ENCODE results near the gene EIF5. TPM values are rescaled to one million over a fixed set of nuclear protein-coding genes. Genes with fewer than 3 reads are reported as not detected.

Gene EIF5
- polyA plus RNA-seq, 1 donor (not counting 4 experiments of a cell fraction or from before 2014, with no cell fraction given), result 221 TPM

DNA sequence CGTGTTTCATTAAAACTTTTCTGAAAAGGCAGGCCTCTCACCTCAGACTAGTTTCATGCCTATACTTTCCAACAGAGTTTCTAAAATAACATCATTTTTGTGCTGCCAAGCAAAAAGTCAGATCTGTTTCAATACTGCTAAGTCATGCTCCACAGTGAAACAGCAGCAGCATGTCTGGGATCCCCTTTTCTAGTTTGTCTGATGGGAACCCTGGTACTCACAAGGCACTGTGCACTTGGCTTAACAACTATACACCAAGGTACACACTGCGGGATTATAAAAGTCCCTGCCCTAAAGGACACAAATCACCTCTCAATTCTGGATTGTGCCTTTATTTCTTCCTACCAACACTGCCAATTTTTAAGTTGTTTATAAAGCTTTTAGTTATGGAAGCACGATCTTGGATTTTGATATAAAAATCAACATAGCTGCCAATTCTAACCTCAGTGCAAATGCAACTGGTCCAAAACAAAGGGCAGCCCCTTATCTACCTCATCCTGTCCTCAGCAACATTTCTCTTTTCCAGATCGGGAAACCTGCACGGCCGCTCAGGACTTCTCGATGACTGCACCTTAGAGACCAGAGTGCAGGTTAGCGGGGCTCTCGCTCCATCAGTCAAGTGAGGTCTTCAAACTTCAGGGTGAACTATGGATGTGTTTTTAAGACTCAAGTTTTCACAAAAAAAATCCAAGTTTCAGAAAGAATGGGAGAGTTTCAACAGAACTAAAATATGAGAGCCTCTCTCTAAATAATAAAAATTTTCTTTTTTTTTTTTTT lies 1.7 kb upstream of the EIF5 start:
- H4K20me1 ChIP-seq (ENCODE audit: control insufficient read depth, extremely low read depth, insufficient read depth, low read length), result peaks cover 12% of the 10 kb centered on the region
- peaks cover 36% of the 10 kb centered on the region for H3K79me2 ChIP-seq (ENCODE audit: control insufficient read depth, insufficient read depth, low read length)
- FAIRE-seq (no peak), DNase-seq (ENCODE audit: low read depth, low spot score) (no peak)
- no peaks in the 10 kb centered on the region for H3K9me1 ChIP-seq (ENCODE audit: control insufficient read depth, extremely low read depth, insufficient read depth, low read length)
- peak overlapping the region; percentile 98 for H3K9ac ChIP-seq (ENCODE audit: control insufficient read depth, extremely low read depth, insufficient read depth, low read length)
- peak overlapping the region in 2 of 3 experiments; percentile 56 to 90 for H3K4me3 ChIP-seq (ENCODE audit: control insufficient read depth in 2 of 3, extremely low read depth in 1 of 3, insufficient read depth in 2 of 3, low read depth in 1 of 3, low read length in 3 of 3)
- H3K27ac ChIP-seq (ENCODE audit: control insufficient read depth, insufficient read depth, low read length), result no peak overlapping the region
- peaks cover 17 to 25% of the 10 kb centered on the region in 2 experiments for H3K36me3 ChIP-seq (ENCODE audit: control insufficient read depth in 2 of 2, extremely low read depth in 1 of 2, insufficient read depth in 2 of 2, low read length in 2 of 2)
- no peaks in the 10 kb centered on the region for H3K9me3 ChIP-seq (ENCODE audit: control insufficient read depth, low read depth, low read length)
- dilution Hi-C loops (cut with MboI; ENCODE audit: extremely low pct_ligation_motif_present, low sequenced_read_pairs), result no loop called here
- H3K27me3 ChIP-seq (ENCODE audit: control insufficient read depth, extremely low read depth, insufficient read depth, low read length), result no peaks in the 10 kb centered on the region
- H2AFZ ChIP-seq (ENCODE audit: control insufficient read depth, low read length), result no peak overlapping the region
- peak overlapping the region; percentile 96 for H3K4me2 ChIP-seq (ENCODE audit: control insufficient read depth, extremely low read depth, insufficient read depth, low read depth, low read length)
- TF ChIP-seq EZH2 (IDR thresholded peaks at IDR 0.05; ENCODE audit: low read length), result no peak
- TF ChIP-seq, protein P1, sequence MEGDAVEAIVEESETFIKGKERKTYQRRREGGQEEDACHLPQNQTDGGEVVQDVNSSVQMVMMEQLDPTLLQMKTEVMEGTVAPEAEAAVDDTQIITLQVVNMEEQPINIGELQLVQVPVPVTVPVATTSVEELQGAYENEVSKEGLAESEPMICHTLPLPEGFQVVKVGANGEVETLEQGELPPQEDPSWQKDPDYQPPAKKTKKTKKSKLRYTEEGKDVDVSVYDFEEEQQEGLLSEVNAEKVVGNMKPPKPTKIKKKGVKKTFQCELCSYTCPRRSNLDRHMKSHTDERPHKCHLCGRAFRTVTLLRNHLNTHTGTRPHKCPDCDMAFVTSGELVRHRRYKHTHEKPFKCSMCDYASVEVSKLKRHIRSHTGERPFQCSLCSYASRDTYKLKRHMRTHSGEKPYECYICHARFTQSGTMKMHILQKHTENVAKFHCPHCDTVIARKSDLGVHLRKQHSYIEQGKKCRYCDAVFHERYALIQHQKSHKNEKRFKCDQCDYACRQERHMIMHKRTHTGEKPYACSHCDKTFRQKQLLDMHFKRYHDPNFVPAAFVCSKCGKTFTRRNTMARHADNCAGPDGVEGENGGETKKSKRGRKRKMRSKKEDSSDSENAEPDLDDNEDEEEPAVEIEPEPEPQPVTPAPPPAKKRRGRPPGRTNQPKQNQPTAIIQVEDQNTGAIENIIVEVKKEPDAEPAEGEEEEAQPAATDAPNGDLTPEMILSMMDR (optimal IDR thresholded peaks at IDR 0.05 in 1 of 3, IDR thresholded peaks at IDR 0.05 in 1 of 3, conservative IDR thresholded peaks at IDR 0.05 in 1 of 3; ENCODE audit: extremely low read depth in 1 of 3, insufficient read depth in 2 of 3, low read length in 3 of 3), result no peak
- peaks cover 16% of the 10 kb centered on the region for H3K4me1 ChIP-seq (ENCODE audit: control insufficient read depth, extremely low read depth, insufficient read depth, low read length)

DNA sequence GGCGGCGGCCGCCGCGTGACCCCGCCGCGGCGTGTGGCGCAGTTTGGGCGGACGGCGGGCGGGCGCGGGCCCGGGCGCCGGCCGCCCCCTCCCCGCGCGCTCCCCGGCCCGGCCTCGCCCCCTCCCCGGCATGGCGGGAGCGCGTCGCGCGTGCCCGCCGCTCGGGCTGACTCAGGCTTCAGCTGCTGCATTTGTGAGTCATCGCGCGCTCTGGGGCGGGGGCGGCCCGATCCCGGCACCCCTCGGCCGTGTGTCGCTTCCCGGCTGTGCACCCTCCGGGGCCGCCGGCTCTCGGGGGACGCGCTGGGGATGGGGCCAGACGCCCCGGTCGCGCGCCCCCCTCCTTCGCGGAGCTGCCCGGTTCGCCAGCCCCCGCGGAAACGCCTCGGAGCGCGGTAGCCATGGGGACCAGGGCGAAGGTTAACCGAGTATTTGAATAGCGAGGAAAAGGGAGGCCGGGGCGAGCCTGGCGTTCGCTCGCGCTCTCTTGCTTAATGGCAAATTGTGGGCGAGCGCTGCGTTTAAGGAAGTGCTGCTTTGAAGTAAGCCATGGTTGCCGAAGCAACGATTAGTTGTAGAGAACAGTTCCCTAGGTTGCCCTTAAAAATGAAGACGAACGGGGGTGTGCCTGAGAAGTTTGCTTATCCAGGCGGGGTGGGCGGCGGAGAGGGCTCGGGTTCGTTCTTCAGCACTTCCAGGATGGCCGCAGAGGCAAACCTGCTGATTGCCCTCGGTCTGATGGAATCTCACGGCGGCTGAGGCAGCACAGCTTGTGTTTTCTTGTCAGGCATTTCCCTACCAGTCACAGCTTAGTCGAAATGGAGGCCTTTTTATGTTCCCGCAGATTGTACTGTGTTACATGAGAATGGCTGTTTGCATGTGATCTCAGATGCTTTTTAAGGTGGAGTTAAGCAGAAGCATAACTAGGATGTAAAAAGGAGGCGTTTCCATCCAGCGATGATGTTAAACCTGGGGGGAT lies 896 bp downstream of the EIF5 start:
- H3K9me3 ChIP-seq (ENCODE audit: control insufficient read depth, low read depth, low read length), result no peaks in the 10 kb centered on the region
- H3K9me1 ChIP-seq (ENCODE audit: control insufficient read depth, extremely low read depth, insufficient read depth, low read length), result no peaks in the 10 kb centered on the region
- no peak overlapping the region for H2AFZ ChIP-seq (ENCODE audit: control insufficient read depth, low read length)
- TF ChIP-seq EZH2 (IDR thresholded peaks at IDR 0.05; ENCODE audit: low read length), result no peak
- TF ChIP-seq, protein P1 (optimal IDR thresholded peaks at IDR 0.05 in 1 of 3, IDR thresholded peaks at IDR 0.05 in 1 of 3, conservative IDR thresholded peaks at IDR 0.05 in 1 of 3; ENCODE audit: extremely low read depth in 1 of 3, insufficient read depth in 2 of 3, low read length in 3 of 3), result no peak
- peaks cover 24% of the 10 kb centered on the region for H4K20me1 ChIP-seq (ENCODE audit: control insufficient read depth, extremely low read depth, insufficient read depth, low read length)
- H3K9ac ChIP-seq (ENCODE audit: control insufficient read depth, extremely low read depth, insufficient read depth, low read length), result peak overlapping the region; percentile 98
- DNase-seq (ENCODE audit: low read depth, low spot score) (no peak), FAIRE-seq (no peak)
- H3K79me2 ChIP-seq (ENCODE audit: control insufficient read depth, insufficient read depth, low read length), result peaks cover 57% of the 10 kb centered on the region
- H3K4me1 ChIP-seq (ENCODE audit: control insufficient read depth, extremely low read depth, insufficient read depth, low read length), result peaks cover 16% of the 10 kb centered on the region
- peaks cover 39 to 49% of the 10 kb centered on the region in 2 experiments for H3K36me3 ChIP-seq (ENCODE audit: control insufficient read depth in 2 of 2, extremely low read depth in 1 of 2, insufficient read depth in 2 of 2, low read length in 2 of 2)
- peak overlapping the region; percentile 64 to 99 (median 97) for H3K4me3 ChIP-seq (ENCODE audit: control insufficient read depth in 2 of 3, extremely low read depth in 1 of 3, insufficient read depth in 2 of 3, low read depth in 1 of 3, low read length in 3 of 3)
- H3K27ac ChIP-seq (ENCODE audit: control insufficient read depth, insufficient read depth, low read length), result peak overlapping the region; percentile 97
- H3K27me3 ChIP-seq (ENCODE audit: control insufficient read depth, extremely low read depth, insufficient read depth, low read length), result no peaks in the 10 kb centered on the region
- peak overlapping the region; percentile 76 for H3K4me2 ChIP-seq (ENCODE audit: control insufficient read depth, extremely low read depth, insufficient read depth, low read depth, low read length)
- dilution Hi-C loops (cut with MboI; ENCODE audit: extremely low pct_ligation_motif_present, low sequenced_read_pairs), result no loop called here

Data from keratinocyte (primary cell).